Cardiac septum (tissue), 1 donor: ENCODE results near the gene CCL20. TPM values are rescaled to one million over a fixed set of nuclear protein-coding genes. Genes with fewer than 3 reads are reported as not detected.

Experiments
- DNase-seq: peaks from one replicate; pipeline ENCODE4 v3.0.0-alpha.2; 2020; ENCODE audit warnings: low spot score
- intact Hi-C: fragments of 100-400 bp; cut with DNase I; formaldehyde crosslinking; loops from one replicate; pipeline ENCODE4 v1.14.0; 2022
- long read RNA-seq: library from polyadenylated mRNA; unstranded; transcript quantifications from one replicate; pipeline ENCODE4 v2.0.0, GENCODE V29; 2021
- total RNA-seq: library from RNA; stranded (reverse); fragmentation: NEBNext Ultra II Directional; extraction: Animal tissue kit (Norgen Biotek cat#: 25700); gene quantifications from one replicate; pipeline ENCODE4 v1.2.1, GENCODE V29; 2021
- donor health status: DM: no; HTN: no; CAD: no.

The CCL20 gene
- total RNA-seq, result not detected
- long read RNA-seq, partial matches to known transcripts, result 0 of 1 reads
- long read RNA-seq, other reads (novel, unspliced or antisense), result 1 of 1 reads

DNA sequence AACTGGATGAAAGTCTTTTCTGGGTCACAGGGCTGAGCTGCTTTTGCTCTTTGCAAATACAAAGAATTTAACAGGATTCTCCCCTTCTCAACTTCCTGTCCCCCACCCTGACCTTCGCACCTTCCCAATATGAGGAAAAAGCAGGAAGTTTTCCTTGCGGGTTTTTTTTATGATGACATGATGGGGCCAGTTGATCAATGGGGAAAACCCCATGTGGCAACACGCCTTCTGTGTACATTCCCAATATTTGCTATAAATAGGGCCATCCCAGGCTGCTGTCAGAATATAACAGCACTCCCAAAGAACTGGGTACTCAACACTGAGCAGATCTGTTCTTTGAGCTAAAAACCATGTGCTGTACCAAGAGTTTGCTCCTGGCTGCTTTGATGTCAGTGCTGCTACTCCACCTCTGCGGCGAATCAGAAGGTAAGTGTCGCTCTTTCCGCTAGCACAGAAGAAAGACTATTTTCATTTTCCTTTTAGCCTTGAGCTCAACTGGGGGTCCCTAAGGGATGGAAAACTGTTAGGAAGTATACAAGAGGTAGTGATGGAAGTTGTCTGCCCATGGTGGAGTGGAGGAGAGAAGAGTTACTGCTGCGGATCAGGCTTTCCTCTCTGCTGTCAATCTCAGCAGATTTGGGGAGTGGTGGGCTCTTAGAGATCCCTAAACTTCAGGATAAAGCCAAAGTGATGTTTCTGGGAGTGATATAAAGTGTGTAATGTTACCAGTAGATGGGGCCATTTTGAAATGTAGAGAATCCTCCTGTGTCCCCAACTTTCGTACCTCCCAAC, at the start of gene CCL20:
Gene CCL20, plus strand, starts transcription at position 281 of the 792 bp plus-strand sequence. Its CDS starts 70 bp downstream, at position 351.
- DNase-seq, result no peak
- intact Hi-C loops, result no loop called here

- no peak for DNase-seq
- intact Hi-C loops, result loop anchor here (1.0 to 5.0 kb wide), 4 partner anchors 108 to 634 kb away; partner anchors contain the start of gene AGFG1
These were observed 47.8 kb upstream of the CCL20 start for GRCh38 chr2:227765788-227766372.

- intact Hi-C loops, result loop anchor here (1.0 to 5.0 kb wide), 4 partner anchors 108 to 634 kb away; partner anchors contain the start of gene AGFG1
- DNase-seq, result peak; percentile 82
These were observed 47.2 kb upstream of the CCL20 start for GRCh38 chr2:227766373-227766883.

DNA sequence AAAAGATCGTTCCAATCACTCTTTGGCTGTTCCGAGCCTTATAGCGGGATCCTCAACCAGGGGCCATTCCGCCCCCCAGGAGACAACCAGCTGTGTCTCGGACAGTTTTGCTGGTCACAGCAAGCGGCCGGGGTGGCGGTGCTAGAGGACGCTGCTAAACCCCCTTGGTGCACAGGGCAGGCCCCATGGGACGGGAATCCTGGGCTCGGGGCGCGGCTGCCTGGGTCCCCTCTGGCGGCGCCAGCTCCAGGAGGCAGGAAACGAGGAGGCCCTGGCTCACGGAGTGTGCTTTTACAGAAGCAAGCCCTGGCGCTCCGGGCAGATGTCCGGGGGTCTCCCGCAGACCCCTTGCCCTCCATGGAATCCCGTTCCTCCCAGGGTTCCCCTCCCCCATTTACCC, 45.8 kb upstream of the CCL20 start:
- DNase-seq, result no peak
- intact Hi-C loops, result loop anchor here (2.0 to 5.0 kb wide), 2 partner anchors 295 to 636 kb away; partner anchors contain the start of gene AGFG1

DNA sequence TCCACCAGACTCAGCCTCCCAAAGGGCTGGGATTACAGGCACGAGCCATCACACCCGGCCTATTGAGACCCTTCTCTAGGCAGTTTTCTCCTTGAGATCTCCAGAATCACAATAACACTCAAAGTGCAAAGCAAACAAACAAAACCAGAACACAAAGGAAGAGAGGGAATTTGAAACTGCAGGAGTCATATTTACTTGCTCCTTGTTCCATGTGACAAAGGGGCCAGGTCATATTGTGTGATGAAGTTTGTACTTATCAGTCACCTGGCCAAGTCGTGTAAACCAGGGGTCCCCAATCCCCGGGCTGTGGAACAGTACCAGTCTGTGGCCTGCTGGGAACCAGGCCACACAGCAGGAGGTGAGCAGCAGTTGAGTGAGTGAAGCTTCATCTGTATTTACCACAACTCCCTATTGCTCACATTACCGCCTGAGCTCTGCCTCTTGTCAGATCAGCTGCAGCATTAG, 41.4 kb upstream of the CCL20 start:
- no peak for DNase-seq
- intact Hi-C loops, result no loop called here

GRCh38 chr2:227772932-227773331, 40.7 kb upstream of the CCL20 start:
- DNase-seq, result no peak
- intact Hi-C loops, result no loop called here

GRCh38 chr2:227774011-227774624, 39.5 kb upstream of the CCL20 start:
- intact Hi-C loops, result no loop called here
- DNase-seq, result no peak

GRCh38 chr2:227774895-227775842, 38.5 kb upstream of the CCL20 start:
- DNase-seq, result no peak
- intact Hi-C loops, result no loop called here

DNA sequence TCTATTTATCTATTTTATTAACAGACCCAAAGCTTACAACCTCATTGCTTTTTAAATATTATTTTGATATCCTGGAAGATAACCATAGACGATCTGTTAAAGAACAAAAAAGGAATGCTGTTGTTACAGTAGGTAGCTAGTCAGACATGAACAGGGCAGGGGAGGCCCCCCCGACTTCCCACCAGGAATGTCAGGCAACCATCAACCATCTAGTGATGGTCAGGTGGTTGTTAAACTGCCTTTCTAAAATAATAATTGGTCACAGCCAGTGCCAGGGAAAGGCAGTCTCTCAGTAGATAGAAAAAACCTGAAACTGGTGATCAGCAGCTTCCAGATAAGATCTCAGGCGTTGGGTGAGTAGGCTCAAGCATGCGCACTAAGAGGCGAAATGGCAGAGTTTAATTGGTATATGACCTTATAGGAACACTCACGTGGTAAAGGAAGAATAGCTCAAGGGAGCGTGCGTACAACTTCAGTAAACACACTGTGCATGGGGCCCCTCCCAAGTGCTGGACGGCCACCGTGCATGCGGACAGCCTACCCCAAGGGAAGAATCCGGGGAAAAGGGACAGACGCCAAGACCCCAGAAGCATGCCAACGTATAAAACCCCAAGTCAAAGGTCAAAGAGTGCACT, 32.5 kb upstream of the CCL20 start:
- DNase-seq, result no peak
- intact Hi-C loops, result no loop called here

DNA sequence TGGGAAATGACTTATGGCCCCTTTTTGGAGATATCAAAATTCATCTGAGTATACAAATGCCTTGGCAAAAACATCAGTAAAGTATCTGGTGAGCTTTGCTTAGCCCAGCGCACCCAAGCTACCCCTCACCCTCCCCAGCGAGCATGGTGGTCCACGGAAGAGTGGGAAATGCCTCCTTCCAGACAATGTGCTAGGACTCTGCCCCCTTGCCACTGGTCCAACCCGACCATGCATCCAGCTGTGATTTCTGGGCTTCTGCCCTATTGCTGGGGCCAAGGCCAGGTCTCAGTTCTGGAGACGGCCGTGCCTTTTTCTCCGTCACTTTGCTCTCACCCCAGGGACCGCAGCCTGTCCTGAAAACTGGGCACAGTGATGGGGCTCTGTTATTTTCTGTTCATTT, 31.8 kb upstream of the CCL20 start:
- intact Hi-C loops, result no loop called here
- no peak for DNase-seq

DNA sequence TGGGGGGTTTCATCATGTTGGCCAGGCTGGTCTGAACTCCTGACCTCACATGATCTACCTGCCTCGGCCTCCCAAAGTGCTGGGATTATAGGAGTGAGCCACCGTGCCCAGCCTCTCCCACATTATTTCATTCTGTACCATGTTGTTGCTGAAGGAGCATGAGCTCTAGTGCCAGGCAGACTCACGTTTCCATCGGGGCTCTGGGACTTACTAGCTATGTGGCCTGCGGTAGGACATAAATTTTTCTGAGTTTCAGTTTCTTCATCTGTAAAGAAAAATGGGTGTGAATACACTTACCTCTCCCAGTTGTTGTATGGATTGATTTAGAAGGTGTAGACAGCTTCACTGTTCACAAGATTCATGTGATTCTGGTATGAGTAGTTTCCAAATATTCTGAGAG, 30.8 kb upstream of the CCL20 start:
- intact Hi-C loops, result no loop called here
- DNase-seq, result no peak

- no peak for DNase-seq
- intact Hi-C loops, result no loop called here
These were observed 30.1 kb upstream of the CCL20 start for GRCh38 chr2:227783404-227784138.

GRCh38 chr2:227785293-227785692, 28.3 kb upstream of the CCL20 start:
- intact Hi-C loops, result no loop called here

DNA sequence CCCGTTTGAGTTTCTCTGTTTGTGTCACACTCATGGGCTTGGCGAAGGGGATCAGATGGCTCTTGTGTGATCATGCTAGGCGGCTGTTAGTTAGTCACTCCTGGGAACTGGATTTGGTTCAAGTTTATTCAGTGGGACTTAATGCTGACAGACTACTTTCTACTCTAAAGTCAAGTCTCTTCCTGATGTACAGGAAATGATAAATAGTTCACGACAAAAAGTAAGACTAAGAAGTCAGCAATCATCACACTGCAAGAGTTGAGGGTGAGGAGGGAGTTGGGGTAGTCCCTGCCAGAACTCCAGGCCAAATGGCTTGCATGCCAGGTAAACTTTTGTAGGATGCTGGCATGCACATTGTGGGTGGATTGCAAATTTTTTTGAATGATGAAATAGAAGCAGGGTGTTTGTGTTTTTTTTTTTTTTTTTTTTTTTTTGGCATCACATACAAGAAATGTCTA, 25.1 kb upstream of the CCL20 start:
- intact Hi-C loops, result no loop called here

More at GRCh38 chr2:227785293-227785692, 28.3 kb upstream of the CCL20 start:
- DNase-seq, result no peak

GRCh38 chr2:227789803-227790202, 23.8 kb upstream of the CCL20 start:
- no peak for DNase-seq
- intact Hi-C loops, result no loop called here

More for the DNA sequence above, 25.1 kb upstream of the CCL20 start:
- DNase-seq, result no peak

DNA sequence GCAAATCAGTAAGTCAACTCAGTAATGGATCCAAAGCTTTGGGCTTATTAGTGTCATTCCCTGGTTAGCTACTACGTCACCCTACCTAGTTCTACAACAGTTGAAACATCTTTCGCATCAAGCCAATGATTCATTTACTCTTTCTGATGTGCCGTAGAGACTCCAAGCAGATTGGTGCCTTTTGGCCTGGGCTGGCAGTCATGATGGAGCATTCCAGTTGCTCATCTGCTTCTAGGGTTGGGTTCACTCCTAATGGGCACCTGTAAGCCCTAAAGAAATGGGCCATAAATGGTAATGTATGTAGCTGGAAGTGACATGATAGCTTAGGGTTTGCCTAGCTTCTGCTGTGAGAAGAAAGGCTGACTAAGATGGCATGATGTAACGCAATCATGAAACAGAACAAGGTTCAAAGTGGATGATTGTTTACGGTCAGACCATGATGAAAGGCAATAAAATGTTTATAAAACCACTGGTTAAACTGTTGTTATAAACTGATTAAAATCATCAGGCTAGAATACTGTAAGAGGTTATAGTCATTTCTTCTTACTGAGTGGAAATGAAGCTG, 20.4 kb upstream of the CCL20 start:
- no peak for DNase-seq
- intact Hi-C loops, result no loop called here

DNA sequence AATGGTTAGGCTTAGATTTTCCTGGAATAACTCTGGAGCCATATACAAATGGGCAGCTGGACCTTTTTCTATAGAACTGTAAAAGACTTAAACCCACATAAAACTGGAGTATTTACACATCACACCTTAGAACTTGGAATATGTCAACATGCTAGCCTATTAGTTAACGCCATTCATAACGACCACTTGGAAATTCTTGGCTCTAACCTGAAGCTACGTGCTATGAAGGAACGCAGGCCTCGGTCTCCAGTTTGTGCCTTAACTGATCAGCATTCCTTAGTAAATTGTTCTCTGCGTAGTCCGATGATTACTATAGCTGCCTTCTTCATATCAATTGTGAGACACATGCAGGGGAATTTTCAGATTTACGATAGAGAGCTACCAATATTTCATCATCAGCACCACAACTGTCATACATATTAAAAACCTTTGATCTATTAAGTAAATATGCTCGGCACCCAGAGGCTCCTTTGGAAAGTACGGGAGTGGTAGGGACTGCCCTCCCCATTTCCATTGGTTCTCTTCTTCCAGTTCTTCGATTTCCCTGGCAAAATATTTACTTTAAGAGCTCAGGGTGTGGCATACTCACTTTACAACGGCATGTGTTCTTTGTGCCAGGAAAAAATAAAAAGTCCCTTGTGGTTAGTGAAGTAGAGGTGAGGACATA, 17.5 kb upstream of the CCL20 start:
- intact Hi-C loops, result no loop called here
- DNase-seq, result no peak
